GM18508 (cell line): ENCODE measurements around the gene ARID5B.

Experiments
- ATAC-seq: cut with Tn5 transposase; IDR thresholded peaks from one replicate; pipeline ENCODE4 v1.9.1; 2021; ENCODE audit warnings: moderate number of reproducible peaks; ENCODE audit not compliant: insufficient read depth, unreplicated experiment

Gene ARID5B

GRCh38 chr10:61931620-61932332 lies 30.3 kb downstream of the ARID5B start:
- no peak for ATAC-seq

GRCh38 chr10:61933859-61934555 lies 32.5 kb downstream of the ARID5B start:
- no peak for ATAC-seq

- no peak for ATAC-seq
These were observed 33.6 kb downstream of the ARID5B start for GRCh38 chr10:61935077-61935476.

GRCh38 chr10:61936770-61937169 lies 35.3 kb downstream of the ARID5B start:
- ATAC-seq, result no peak

GRCh38 chr10:61937631-61938351 lies 36.3 kb downstream of the ARID5B start:
- no peak for ATAC-seq

- no peak for ATAC-seq
These were observed 38.4 kb downstream of the ARID5B start for GRCh38 chr10:61939902-61940301.

GRCh38 chr10:61941202-61941681 lies 39.7 kb downstream of the ARID5B start:
- no peak for ATAC-seq

- no peak for ATAC-seq
These were observed 41.3 kb downstream of the ARID5B start for GRCh38 chr10:61942604-61943461.

GRCh38 chr10:61943674-61944378 lies 42.3 kb downstream of the ARID5B start:
- ATAC-seq, result no peak

- ATAC-seq, result no peak
These were observed 43.1 kb downstream of the ARID5B start for GRCh38 chr10:61944410-61945147.

- ATAC-seq, result no peak
These were observed 48.2 kb downstream of the ARID5B start for GRCh38 chr10:61949687-61950086.

GRCh38 chr10:61950449-61951143 lies 49.1 kb downstream of the ARID5B start:
- ATAC-seq, result no peak

GRCh38 chr10:61951144-61951483 lies 49.6 kb downstream of the ARID5B start:
- no peak for ATAC-seq

GRCh38 chr10:61952028-61952674 lies 50.7 kb downstream of the ARID5B start:
- ATAC-seq, result no peak

- no peak for ATAC-seq
These were observed 51.7 kb downstream of the ARID5B start for GRCh38 chr10:61953183-61953582.

- no peak for ATAC-seq
These were observed 56.3 kb downstream of the ARID5B start for GRCh38 chr10:61957806-61958205.

GRCh38 chr10:61958311-61958710 lies 56.8 kb downstream of the ARID5B start:
- no peak for ATAC-seq

GRCh38 chr10:61958805-61959204 lies 57.3 kb downstream of the ARID5B start:
- ATAC-seq, result no peak
